Mucosa of stomach (tissue), 1 donor: Measurements from ENCODE around the gene CNTNAP2.

ENCODE experiments used
- H3K27me3 ChIP-seq: one replicate; pipeline ENCODE4 v1.7.0; 2013; ENCODE audit warnings: mild to moderate bottlenecking, low read length; ENCODE audit not compliant: control insufficient read depth, insufficient read depth
- H3K36me3 ChIP-seq: one replicate; pipeline ENCODE4 v1.7.0; 2013; ENCODE audit warnings: low read length; ENCODE audit not compliant: control insufficient read depth, insufficient read depth
- H3K4me1 ChIP-seq: one replicate; pipeline ENCODE4 v1.7.0; 2013; ENCODE audit warnings: mild to moderate bottlenecking, low read length; ENCODE audit not compliant: control insufficient read depth, insufficient read depth
- H3K4me3 ChIP-seq: one replicate; pipeline ENCODE4 v1.7.0; 2013; ENCODE audit warnings: low read length
- H3K9ac ChIP-seq: one replicate; pipeline ENCODE4 v1.7.0; 2013; ENCODE audit warnings: mild to moderate bottlenecking, low read length, moderate library complexity
- H3K9me3 ChIP-seq: one replicate; pipeline ENCODE4 v1.7.0; 2013; ENCODE audit warnings: mild to moderate bottlenecking, low read length, moderate library complexity; ENCODE audit not compliant: control insufficient read depth
- donor health status: Pancreatic carcinoma.

CNTNAP2 gene

DNA sequence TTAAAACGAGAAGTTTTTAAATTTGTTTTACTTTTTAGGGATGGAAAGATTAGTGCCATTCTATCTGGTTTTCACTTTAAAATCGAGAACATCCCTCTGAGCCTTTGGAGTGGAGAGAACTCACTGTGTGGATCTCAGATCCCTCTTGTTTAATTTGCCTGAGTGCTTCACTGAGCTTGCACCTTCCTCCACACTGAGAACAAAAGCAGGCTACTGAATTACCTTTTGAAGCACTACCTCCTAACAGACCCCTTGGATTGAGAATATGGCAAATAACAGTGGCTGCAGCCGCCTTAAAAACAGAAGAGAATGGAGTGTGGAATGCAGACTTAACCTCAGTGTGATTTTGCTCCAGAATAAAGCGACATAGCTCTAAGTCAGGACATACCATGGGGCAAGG lies 204.7 kb downstream of the CNTNAP2 start:
- Histone ChIP-seq H3K4me3 (no peak overlapping the region), H3K9me3 (no peaks in the 10 kb centered on the region), H3K4me1 (no peaks in the 10 kb centered on the region), H3K36me3 (no peaks in the 10 kb centered on the region), H3K9ac (no peak overlapping the region), H3K27me3 (no peaks in the 10 kb centered on the region)

DNA sequence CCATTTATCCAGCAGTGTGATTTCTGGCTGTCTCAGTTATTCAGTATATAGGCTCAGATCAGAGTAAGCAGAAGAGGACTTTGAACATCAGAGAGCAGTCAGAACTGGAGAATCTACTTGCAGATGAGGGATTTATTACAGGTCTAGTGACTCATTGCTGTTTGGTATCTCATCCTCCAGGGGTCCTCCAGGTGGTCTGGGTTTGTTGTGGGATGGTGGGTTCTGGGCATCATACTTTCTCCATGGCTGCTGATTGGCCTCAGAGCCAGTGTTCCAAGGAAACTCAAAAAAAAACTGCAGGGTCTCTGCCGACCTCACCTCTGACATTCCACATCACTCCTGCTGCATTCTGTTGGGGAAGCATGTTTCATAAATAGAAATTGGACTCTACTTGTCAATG lies 214.8 kb downstream of the CNTNAP2 start:
- H3K4me3 ChIP-seq = no peak overlapping the region
- no peaks in the 10 kb centered on the region for H3K4me1 ChIP-seq
- no peaks in the 10 kb centered on the region for H3K9me3 ChIP-seq
- no peak overlapping the region for H3K9ac ChIP-seq
- no peaks in the 10 kb centered on the region for H3K36me3 ChIP-seq
- H3K27me3 ChIP-seq = no peaks in the 10 kb centered on the region

DNA sequence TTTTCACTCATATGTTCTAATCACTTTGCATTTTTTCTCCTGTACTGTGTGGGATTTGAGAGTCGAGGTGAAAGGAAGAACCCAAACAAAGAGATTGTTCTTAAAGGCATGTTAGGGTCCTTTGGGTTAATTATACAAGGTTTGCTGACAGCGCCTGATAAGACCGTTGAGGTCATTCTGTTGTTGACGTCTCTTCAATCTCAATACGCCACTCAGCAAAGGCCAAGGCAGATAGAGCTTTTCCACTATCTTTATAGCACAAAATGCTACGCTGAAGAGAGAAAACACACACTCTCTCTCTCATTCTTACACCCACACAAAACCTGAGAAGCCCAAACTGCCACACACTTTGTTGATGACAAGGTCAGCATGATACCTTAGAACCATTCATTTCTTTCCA lies 228.7 kb downstream of the CNTNAP2 start:
- H3K4me3 ChIP-seq = no peak overlapping the region
- no peaks in the 10 kb centered on the region for H3K27me3 ChIP-seq
- no peak overlapping the region for H3K9ac ChIP-seq
- H3K36me3 ChIP-seq = no peaks in the 10 kb centered on the region
- no peaks in the 10 kb centered on the region for H3K4me1 ChIP-seq
- no peaks in the 10 kb centered on the region for H3K9me3 ChIP-seq

DNA sequence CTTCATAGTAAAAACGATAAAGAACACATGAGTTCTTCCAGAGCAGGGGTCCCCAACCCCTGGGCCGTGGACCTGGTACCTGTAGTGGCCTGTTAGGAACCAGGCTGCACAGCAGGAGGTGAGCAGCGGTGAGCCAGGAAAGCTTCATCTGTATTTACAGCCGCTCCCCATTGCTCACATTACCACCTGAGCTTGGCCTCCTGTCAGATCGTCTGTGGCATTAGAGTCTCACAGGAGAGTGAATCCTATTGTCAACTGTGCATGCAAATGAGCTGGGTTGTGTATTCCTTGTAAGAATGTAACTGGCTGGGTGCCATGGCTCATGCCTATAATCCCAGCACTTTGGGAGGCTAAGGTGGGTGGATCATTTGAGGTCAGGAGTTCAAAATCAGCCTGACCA lies 229.5 kb downstream of the CNTNAP2 start:
- H3K27me3 ChIP-seq = no peaks in the 10 kb centered on the region
- H3K4me1 ChIP-seq = no peaks in the 10 kb centered on the region
- no peak overlapping the region for H3K4me3 ChIP-seq
- no peaks in the 10 kb centered on the region for H3K36me3 ChIP-seq
- H3K9ac ChIP-seq = no peak overlapping the region
- no peaks in the 10 kb centered on the region for H3K9me3 ChIP-seq

DNA sequence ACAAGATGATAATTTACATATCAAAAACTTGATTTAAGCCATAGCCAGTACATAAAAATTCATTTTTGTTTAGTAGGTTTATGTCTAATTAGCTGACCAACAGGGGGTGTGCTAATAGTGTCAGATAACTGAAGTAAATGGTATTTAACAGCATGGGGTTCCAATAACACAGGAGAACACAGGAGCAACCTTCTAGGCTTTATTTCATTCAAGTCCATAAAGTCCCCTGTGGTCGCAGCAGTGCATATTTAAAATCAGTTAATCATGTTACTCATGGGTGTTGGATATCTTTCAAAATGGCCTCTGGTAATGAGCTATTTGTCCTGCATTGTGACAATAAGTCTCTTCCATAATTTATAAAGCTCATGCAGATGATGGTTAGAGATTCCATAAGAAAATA lies 238.6 kb downstream of the CNTNAP2 start:
- H3K27me3 ChIP-seq = no peaks in the 10 kb centered on the region
- no peaks in the 10 kb centered on the region for H3K9me3 ChIP-seq
- no peak overlapping the region for H3K4me3 ChIP-seq
- H3K9ac ChIP-seq = no peak overlapping the region
- no peaks in the 10 kb centered on the region for H3K36me3 ChIP-seq
- H3K4me1 ChIP-seq = no peaks in the 10 kb centered on the region

DNA sequence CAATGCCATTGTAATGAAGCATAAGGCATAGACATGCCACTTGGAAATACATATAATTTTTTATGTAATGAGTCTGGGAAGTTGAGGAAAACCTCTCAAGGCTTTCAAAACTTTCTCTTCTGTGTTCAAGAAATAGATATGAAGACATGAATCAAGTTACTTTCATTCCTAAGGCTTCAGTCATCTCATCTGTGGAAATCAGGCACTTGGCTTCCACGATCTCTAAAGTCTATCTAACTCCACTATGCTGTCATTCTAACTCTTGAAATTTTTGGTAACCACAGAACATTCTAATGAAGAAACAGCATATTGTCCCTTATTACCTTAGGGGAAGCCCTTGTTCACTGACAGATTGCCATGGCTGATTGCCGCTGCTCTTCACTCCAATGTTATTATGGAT lies 242.6 kb downstream of the CNTNAP2 start:
- H3K9ac ChIP-seq = no peak overlapping the region
- no peaks in the 10 kb centered on the region for H3K27me3 ChIP-seq
- H3K4me1 ChIP-seq = no peaks in the 10 kb centered on the region
- H3K9me3 ChIP-seq = no peaks in the 10 kb centered on the region
- no peaks in the 10 kb centered on the region for H3K36me3 ChIP-seq
- no peak overlapping the region for H3K4me3 ChIP-seq

DNA sequence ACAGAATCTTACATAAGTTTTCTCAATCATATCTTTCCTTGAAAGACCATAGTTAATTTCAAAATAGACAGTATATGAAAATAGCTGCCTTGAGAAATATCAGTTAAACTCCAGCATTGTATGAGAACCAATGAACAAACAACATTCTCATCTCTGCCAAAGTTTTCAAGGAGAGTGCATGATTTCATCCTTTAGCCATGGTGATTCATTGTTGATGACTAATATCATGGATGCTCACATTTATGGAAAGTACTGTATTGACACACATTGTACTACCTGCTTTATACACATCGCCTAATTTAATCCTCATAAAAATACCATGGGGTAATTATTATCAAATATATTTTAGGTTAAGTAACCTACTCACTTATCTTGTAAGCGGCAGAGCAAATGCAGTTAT lies 250.3 kb downstream of the CNTNAP2 start:
- Histone ChIP-seq H3K36me3 (no peaks in the 10 kb centered on the region), H3K27me3 (no peaks in the 10 kb centered on the region), H3K9me3 (no peaks in the 10 kb centered on the region), H3K4me3 (no peak overlapping the region), H3K4me1 (no peaks in the 10 kb centered on the region), H3K9ac (no peak overlapping the region)

DNA sequence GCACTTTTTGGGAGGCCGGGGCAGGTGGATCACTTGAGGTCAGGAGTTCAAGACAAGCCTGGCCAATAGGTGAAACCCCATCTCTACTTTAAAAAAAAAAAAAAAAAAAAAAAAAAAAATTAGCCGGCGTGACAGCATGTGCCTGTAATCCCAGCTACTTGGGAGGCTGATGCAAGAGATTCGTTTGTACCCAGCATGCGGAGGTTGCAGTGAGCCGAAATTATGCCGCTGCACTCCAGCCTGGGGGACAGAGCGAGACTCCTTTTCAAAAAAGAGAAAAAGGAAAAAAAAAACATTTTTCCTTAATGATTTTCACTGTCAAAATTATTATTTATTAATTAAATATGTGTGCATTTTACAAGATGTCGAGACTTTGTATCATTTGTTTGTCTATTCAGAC lies 253.6 kb downstream of the CNTNAP2 start:
- Histone ChIP-seq H3K9ac (no peak overlapping the region), H3K27me3 (no peaks in the 10 kb centered on the region)

DNA sequence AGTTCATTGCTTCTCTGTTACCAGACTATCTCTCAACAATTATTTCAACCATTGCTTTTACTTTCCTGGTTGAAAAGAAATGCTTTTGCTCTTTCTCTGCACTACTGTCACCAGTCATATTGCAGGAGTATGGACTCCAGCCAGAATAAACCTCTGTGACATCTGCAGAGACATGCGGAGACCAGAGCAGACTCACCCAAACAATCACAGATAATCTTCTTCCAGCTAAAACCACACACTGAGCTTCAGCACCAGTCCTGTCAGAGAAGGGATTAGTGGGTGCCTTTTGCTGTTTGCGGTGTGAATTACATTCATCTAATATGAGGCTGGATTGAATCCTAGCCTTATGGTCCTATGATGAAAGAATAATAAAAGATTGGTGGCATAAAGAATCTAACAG lies 258.6 kb downstream of the CNTNAP2 start:
- no peaks in the 10 kb centered on the region for H3K4me1 ChIP-seq
- no peaks in the 10 kb centered on the region for H3K27me3 ChIP-seq
- no peak overlapping the region for H3K9ac ChIP-seq
- no peak overlapping the region for H3K4me3 ChIP-seq
- no peaks in the 10 kb centered on the region for H3K9me3 ChIP-seq
- no peaks in the 10 kb centered on the region for H3K36me3 ChIP-seq

More for the DNA sequence above, 253.6 kb downstream of the CNTNAP2 start:
- no peaks in the 10 kb centered on the region for H3K36me3 ChIP-seq
- no peaks in the 10 kb centered on the region for H3K4me1 ChIP-seq
- H3K9me3 ChIP-seq = no peaks in the 10 kb centered on the region
- no peak overlapping the region for H3K4me3 ChIP-seq

DNA sequence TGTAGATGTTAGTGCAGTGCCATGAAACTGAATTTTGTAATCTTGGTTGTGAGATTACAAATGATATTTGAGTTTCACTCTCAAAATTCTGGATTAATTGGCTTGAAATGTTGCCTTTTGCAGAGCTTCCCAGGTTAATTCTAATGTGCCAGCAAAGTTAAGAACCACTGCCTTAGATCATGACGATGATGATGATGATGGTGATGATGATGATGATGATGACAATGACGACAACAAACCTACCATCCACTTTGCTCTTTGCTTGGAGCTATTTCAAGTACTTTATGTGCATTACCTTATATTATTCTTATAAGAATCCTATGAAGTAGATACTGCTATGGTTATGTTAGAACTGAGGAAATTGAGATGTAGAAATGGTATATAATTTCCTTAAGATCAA lies 261.6 kb downstream of the CNTNAP2 start:
- no peaks in the 10 kb centered on the region for H3K4me1 ChIP-seq
- H3K9ac ChIP-seq = no peak overlapping the region
- no peaks in the 10 kb centered on the region for H3K9me3 ChIP-seq
- H3K27me3 ChIP-seq = no peaks in the 10 kb centered on the region
- no peaks in the 10 kb centered on the region for H3K36me3 ChIP-seq
- H3K4me3 ChIP-seq = no peak overlapping the region

DNA sequence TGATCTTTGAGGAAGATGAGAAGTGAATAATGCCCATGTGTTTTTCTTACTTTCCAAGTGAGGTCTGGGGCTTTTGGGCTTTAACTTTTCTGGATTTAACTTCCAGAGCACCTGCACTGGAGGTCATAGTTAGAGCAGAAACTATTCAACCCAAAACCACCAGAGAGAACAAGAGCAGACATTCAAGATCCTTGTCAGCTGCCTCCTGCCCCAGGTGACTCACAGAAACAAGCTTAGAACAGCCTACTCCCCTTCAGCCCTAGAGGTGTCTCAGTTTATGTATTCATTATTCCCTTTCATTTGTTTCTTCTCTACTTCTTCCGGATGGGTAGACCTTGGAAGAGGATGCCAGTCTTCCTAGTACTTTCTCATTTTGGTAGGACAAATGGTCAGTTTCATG lies 270.5 kb downstream of the CNTNAP2 start:
- no peaks in the 10 kb centered on the region for H3K9me3 ChIP-seq
- H3K36me3 ChIP-seq = no peaks in the 10 kb centered on the region
- no peaks in the 10 kb centered on the region for H3K27me3 ChIP-seq
- H3K9ac ChIP-seq = no peak overlapping the region
- H3K4me1 ChIP-seq = no peaks in the 10 kb centered on the region
- H3K4me3 ChIP-seq = no peak overlapping the region

DNA sequence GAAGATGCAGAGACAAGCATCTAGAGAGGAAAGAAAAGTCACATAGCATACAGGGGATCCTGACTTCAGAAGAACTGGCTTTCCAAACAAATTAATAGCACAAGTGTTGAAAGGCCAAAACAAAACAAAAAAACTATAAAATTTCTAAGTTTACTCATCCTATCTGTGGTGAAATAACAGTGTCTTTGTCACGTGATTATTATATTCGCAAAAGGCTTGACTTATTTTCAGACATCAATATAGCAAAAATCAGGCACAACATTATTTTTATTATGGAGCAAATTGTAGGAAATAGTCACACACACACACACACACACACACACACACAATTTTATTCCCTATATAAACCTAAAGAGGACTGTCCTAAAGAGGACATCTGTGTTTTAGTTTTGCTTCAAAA lies 272.3 kb downstream of the CNTNAP2 start:
- Histone ChIP-seq H3K4me1 (no peaks in the 10 kb centered on the region), H3K36me3 (no peaks in the 10 kb centered on the region), H3K27me3 (no peaks in the 10 kb centered on the region), H3K9ac (no peak overlapping the region), H3K9me3 (no peaks in the 10 kb centered on the region), H3K4me3 (no peak overlapping the region)

DNA sequence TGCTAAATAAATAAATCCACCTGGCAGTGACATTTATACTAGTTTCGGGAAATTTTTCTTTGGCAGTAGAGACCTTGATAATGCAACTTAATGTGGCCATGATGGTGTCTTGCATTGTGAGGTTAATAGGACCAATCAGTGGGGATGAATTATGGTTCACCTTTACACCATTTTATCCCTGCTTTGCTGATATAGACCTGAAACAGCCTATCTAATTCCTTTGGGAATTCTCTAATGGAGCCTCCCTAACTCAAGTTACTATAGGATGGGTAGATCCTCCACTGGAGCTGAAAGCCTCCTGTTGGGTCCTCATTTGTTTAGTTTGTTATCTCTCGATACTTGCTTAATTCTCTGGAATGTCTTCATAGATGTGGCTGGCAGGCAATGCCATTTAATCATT lies 276.7 kb downstream of the CNTNAP2 start:
- Histone ChIP-seq H3K27me3 (no peaks in the 10 kb centered on the region), H3K9me3 (no peaks in the 10 kb centered on the region), H3K9ac (no peak overlapping the region), H3K36me3 (no peaks in the 10 kb centered on the region), H3K4me1 (no peaks in the 10 kb centered on the region), H3K4me3 (no peak overlapping the region)
